ENCODE results near the gene OOSP3.

DNA sequence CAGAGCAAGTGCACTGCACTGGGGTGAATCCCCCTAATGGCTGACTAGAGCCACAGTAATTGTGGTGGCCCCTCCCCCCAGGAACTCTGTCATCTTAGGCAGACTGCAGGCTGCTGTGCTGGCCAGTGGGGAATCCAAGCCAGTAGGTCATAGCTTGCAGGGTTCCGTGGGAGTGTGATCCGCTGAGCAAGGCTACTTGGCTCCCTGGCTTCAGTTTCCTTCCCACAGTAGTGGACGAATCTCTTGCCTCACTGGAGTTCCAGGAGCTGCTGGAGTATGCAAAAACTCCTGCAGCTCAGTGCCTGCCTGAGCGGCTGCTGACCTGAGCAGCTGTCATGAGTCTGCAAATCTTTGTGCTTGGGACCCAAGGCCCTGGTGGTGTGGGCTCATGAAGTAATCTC is 13.2 kb downstream of the OOSP3 start:
- TF ChIP-seq, protein P1, sequence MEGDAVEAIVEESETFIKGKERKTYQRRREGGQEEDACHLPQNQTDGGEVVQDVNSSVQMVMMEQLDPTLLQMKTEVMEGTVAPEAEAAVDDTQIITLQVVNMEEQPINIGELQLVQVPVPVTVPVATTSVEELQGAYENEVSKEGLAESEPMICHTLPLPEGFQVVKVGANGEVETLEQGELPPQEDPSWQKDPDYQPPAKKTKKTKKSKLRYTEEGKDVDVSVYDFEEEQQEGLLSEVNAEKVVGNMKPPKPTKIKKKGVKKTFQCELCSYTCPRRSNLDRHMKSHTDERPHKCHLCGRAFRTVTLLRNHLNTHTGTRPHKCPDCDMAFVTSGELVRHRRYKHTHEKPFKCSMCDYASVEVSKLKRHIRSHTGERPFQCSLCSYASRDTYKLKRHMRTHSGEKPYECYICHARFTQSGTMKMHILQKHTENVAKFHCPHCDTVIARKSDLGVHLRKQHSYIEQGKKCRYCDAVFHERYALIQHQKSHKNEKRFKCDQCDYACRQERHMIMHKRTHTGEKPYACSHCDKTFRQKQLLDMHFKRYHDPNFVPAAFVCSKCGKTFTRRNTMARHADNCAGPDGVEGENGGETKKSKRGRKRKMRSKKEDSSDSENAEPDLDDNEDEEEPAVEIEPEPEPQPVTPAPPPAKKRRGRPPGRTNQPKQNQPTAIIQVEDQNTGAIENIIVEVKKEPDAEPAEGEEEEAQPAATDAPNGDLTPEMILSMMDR (optimal IDR thresholded peaks at IDR 0.05 in 1 of 3, IDR thresholded peaks at IDR 0.05 in 1 of 3, conservative IDR thresholded peaks at IDR 0.05 in 1 of 3; ENCODE audit: extremely low read depth in 1 of 3, insufficient read depth in 2 of 3, low read length in 3 of 3): no peak
- TF ChIP-seq EZH2 (IDR thresholded peaks at IDR 0.05; ENCODE audit: low read length): no peak
